ENCODE results near the gene DSCAM.

DNA sequence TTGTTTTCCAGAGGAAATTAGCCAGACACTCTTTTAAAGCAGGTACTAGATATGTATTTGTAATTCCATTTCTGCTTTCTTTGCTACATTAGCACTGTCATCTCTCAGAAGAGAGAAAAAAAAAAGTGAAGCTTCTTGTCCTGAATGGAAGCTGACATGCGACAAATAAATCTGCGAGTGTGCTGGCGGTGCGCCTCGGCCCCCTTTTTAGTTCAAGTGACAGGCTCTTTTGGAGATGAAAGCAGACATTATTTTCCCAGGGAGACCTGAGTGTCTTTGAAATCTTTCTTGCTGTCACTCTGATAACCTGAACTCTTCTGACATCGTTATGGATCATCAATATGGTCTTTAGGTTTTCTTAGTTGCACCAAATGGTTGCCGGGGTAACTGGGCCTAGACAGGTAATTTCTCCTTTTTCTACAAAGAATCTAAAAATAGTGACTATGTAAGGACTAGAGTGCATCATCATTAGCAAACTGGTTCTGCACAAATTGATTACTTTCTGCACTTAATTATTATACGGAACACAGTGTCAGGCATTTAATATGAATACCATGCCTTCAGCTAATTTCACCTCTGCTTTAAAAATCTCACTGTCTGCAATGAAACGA lies 501.1 kb downstream of the DSCAM start:
- TF ChIP-seq, protein P1, sequence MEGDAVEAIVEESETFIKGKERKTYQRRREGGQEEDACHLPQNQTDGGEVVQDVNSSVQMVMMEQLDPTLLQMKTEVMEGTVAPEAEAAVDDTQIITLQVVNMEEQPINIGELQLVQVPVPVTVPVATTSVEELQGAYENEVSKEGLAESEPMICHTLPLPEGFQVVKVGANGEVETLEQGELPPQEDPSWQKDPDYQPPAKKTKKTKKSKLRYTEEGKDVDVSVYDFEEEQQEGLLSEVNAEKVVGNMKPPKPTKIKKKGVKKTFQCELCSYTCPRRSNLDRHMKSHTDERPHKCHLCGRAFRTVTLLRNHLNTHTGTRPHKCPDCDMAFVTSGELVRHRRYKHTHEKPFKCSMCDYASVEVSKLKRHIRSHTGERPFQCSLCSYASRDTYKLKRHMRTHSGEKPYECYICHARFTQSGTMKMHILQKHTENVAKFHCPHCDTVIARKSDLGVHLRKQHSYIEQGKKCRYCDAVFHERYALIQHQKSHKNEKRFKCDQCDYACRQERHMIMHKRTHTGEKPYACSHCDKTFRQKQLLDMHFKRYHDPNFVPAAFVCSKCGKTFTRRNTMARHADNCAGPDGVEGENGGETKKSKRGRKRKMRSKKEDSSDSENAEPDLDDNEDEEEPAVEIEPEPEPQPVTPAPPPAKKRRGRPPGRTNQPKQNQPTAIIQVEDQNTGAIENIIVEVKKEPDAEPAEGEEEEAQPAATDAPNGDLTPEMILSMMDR (IDR thresholded peaks at IDR 0.05) = no peak
- no peak for TF ChIP-seq ESRRA (CRISPR knock-in tag; IDR thresholded peaks at IDR 0.05; ENCODE audit: borderline replicate concordance)
